A549 treated with DMSO at 1 μM for 4 hours (cell line): ENCODE measurements around the gene OR10D3. TPM values are rescaled to one million over a fixed set of nuclear protein-coding genes. Genes with fewer than 3 reads are reported as not detected.

Experiments
- total RNA-seq: library from RNA; stranded (reverse); fragments of 200-300 nt; extraction: Qiagen RNA extraction; gene quantifications from 5 replicates; pipeline ENCODE4 v1.2.3, GENCODE V29; 2022; ENCODE audit warnings: low read depth

Gene OR10D3, protein sequence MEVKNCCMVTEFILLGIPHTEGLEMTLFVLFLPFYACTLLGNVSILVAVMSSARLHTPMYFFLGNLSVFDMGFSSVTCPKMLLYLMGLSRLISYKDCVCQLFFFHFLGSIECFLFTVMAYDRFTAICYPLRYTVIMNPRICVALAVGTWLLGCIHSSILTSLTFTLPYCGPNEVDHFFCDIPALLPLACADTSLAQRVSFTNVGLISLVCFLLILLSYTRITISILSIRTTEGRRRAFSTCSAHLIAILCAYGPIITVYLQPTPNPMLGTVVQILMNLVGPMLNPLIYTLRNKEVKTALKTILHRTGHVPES
- not detected in 5 replicates for total RNA-seq

DNA sequence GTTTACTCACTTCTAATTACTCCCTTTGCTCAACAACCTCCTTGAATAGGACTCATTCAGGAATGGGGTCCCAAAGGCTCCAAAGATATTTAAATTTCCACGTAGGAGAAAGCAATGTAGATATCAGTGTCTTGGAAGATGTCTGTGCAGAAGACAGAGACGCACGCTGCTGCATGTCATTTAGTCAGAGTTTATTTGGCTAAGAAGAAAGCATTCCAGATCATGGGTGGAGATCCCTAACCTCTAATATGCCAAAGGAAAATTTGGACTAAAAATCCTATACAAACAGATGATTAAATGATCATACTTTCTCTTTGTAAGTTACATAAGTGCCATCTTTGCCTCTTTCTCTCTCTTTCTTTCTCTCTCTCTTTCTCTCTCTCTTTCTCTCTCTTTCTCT lies at the start of gene OR10D3:
Gene OR10D3, plus strand, starts transcription at position 278 of the 400 bp plus-strand sequence. CDS start 1,925 bp downstream, outside the sequence.

Other genes starting within 250 kb of the OR10D3 start
- gene OR4D5, start 243.7 kb upstream of the OR10D3 start, total RNA-seq, result not detected in 5 replicates
- gene OR6T1, start 239.5 kb upstream of the OR10D3 start, total RNA-seq, result not detected in 5 replicates
- not detected in 5 replicates for gene OR10S1, start 205.6 kb upstream of the OR10D3 start, total RNA-seq
- not detected in 5 replicates for gene OR10G6, start 188.2 kb upstream of the OR10D3 start, total RNA-seq
- not detected in 5 replicates for gene OR10G4, start 170.3 kb upstream of the OR10D3 start, total RNA-seq
- not detected in 5 replicates for gene OR10G9, start 160.3 kb upstream of the OR10D3 start, total RNA-seq
- not detected in 5 replicates for gene OR10G8, start 156.5 kb upstream of the OR10D3 start, total RNA-seq
- not detected in 5 replicates for gene OR10G7, start 142.0 kb upstream of the OR10D3 start, total RNA-seq
- gene VWA5A, start 67.9 kb upstream of the OR10D3 start, total RNA-seq, result 0.20 to 0.37 TPM (median 0.29 TPM) in 5 replicates
- not detected in 5 replicates for gene OR8G1, start 57.8 kb downstream of the OR10D3 start, total RNA-seq
- gene OR8G5, start 73.0 kb downstream of the OR10D3 start, total RNA-seq, result not detected in 5 replicates
- gene OR8D1, start 130.6 kb downstream of the OR10D3 start, total RNA-seq, result not detected in 5 replicates
- not detected in 5 replicates for gene OR8D2, start 136.9 kb downstream of the OR10D3 start, total RNA-seq
- not detected in 5 replicates for gene OR8B2, start 201.2 kb downstream of the OR10D3 start, total RNA-seq
- gene OR8B3, start 215.7 kb downstream of the OR10D3 start, total RNA-seq, result not detected in 5 replicates
- not detected in 5 replicates for gene OR8B4, start 241.5 kb downstream of the OR10D3 start, total RNA-seq